ENCODE measurements around the gene GRM1.

The GRM1 gene

GRCh38 chr6:146460941-146461340 is 432.1 kb downstream of the GRM1 start:
- no peaks in the 10 kb centered on the region for H3K79me2 ChIP-seq (ENCODE audit: insufficient read depth, low read length)
- TF ChIP-seq CTCF (IDR thresholded peaks at IDR 0.05; ENCODE audit: low read length), result no peak
- TF ChIP-seq EZH2 (IDR thresholded peaks at IDR 0.05; ENCODE audit: borderline replicate concordance, low read length), result no peak

GRCh38 chr6:146470091-146470770 is 441.4 kb downstream of the GRM1 start:
- no peak overlapping the region for H3K27ac ChIP-seq (ENCODE audit: low read depth, low read length, poor library complexity, severe bottlenecking)
- no peak overlapping the region for H3K9ac ChIP-seq (ENCODE audit: low read length)
- no peaks in the 10 kb centered on the region for H3K9me2 ChIP-seq (ENCODE audit: low read depth, low read length)
- TF ChIP-seq CTCF (IDR thresholded peaks at IDR 0.05; ENCODE audit: low read length) (no peak), EZH2 (IDR thresholded peaks at IDR 0.05; ENCODE audit: borderline replicate concordance, low read length) (no peak)
- H3K4me1 ChIP-seq (ENCODE audit: insufficient read depth, low read length, severe bottlenecking), result no peaks in the 10 kb centered on the region
- no peaks in the 10 kb centered on the region for H3K79me2 ChIP-seq (ENCODE audit: insufficient read depth, low read length)
- H2AFZ ChIP-seq (ENCODE audit: low read length), result no peak overlapping the region
- H3K36me3 ChIP-seq (ENCODE audit: insufficient read depth, low read length), result no peaks in the 10 kb centered on the region
- no peaks in the 10 kb centered on the region for H4K20me1 ChIP-seq (ENCODE audit: insufficient read depth, low read length)
- no peaks in the 10 kb centered on the region for H3F3A ChIP-seq (ENCODE audit: insufficient read depth, low read length)
- H3K4me3 ChIP-seq (ENCODE audit: low read depth, low read length, poor library complexity, severe bottlenecking), result no peak overlapping the region
- no peaks in the 10 kb centered on the region for H3K27me3 ChIP-seq (ENCODE audit: insufficient read depth, low read length)
- H3K9me3 ChIP-seq (ENCODE audit: low read length), result no peaks in the 10 kb centered on the region
- no peak overlapping the region for H3K4me2 ChIP-seq (ENCODE audit: low read length)

More at GRCh38 chr6:146460941-146461340, 432.1 kb downstream of the GRM1 start:
- Histone ChIP-seq H3K9me3 (ENCODE audit: low read length) (no peaks in the 10 kb centered on the region), H3K4me3 (ENCODE audit: low read depth, low read length, poor library complexity, severe bottlenecking) (no peak overlapping the region), H3K9ac (ENCODE audit: low read length) (no peak overlapping the region), H4K20me1 (ENCODE audit: insufficient read depth, low read length) (no peaks in the 10 kb centered on the region), H3K4me2 (ENCODE audit: low read length) (no peak overlapping the region), H3K27me3 (ENCODE audit: insufficient read depth, low read length) (no peaks in the 10 kb centered on the region), H3K27ac (ENCODE audit: low read depth, low read length, poor library complexity, severe bottlenecking) (no peak overlapping the region), H3K9me2 (ENCODE audit: low read depth, low read length) (no peaks in the 10 kb centered on the region), H3K36me3 (ENCODE audit: insufficient read depth, low read length) (no peaks in the 10 kb centered on the region), H2AFZ (ENCODE audit: low read length) (no peak overlapping the region), H3F3A (ENCODE audit: insufficient read depth, low read length) (no peaks in the 10 kb centered on the region), H3K4me1 (ENCODE audit: insufficient read depth, low read length, severe bottlenecking) (no peaks in the 10 kb centered on the region)

- H3K9ac ChIP-seq (ENCODE audit: low read length), result no peak overlapping the region
- H3K9me2 ChIP-seq (ENCODE audit: low read depth, low read length), result no peaks in the 10 kb centered on the region
- no peaks in the 10 kb centered on the region for H3K36me3 ChIP-seq (ENCODE audit: insufficient read depth, low read length)
- no peak overlapping the region for H3K4me3 ChIP-seq (ENCODE audit: low read depth, low read length, poor library complexity, severe bottlenecking)
- TF ChIP-seq EZH2 (IDR thresholded peaks at IDR 0.05; ENCODE audit: borderline replicate concordance, low read length) (no peak), CTCF (IDR thresholded peaks at IDR 0.05; ENCODE audit: low read length) (no peak)
- H3K4me2 ChIP-seq (ENCODE audit: low read length), result no peak overlapping the region
- H3F3A ChIP-seq (ENCODE audit: insufficient read depth, low read length), result no peaks in the 10 kb centered on the region
- no peaks in the 10 kb centered on the region for H3K9me3 ChIP-seq (ENCODE audit: low read length)
- no peaks in the 10 kb centered on the region for H3K27me3 ChIP-seq (ENCODE audit: insufficient read depth, low read length)
- no peaks in the 10 kb centered on the region for H3K4me1 ChIP-seq (ENCODE audit: insufficient read depth, low read length, severe bottlenecking)
- no peaks in the 10 kb centered on the region for H4K20me1 ChIP-seq (ENCODE audit: insufficient read depth, low read length)
- no peak overlapping the region for H2AFZ ChIP-seq (ENCODE audit: low read length)
- H3K27ac ChIP-seq (ENCODE audit: low read depth, low read length, poor library complexity, severe bottlenecking), result no peak overlapping the region
- H3K79me2 ChIP-seq (ENCODE audit: insufficient read depth, low read length), result no peaks in the 10 kb centered on the region
Observed at GRCh38 chr6:146472918-146473317, 444.1 kb downstream of the GRM1 start.
